ENCODE measurements around the gene C1orf87. TPM values are rescaled to one million over a fixed set of nuclear protein-coding genes. Genes with fewer than 3 reads are reported as not detected.
A peak's percentile ranks its signal among the peaks of the same experiment; 100 is the strongest.

C1orf87 gene
- not detected in 2 replicates for total RNA-seq (2014; rRNA removed; shearing (Covaris generic))

GRCh38 chr1:60073605-60074278 lies at the start of gene C1orf87:
C1orf87 (minus strand) TSS chr1:60073770; CDS start chr1:60072643, 1,127 bp downstream.
- no peak for DNase-seq (ENCODE audit: low read depth)

- DNase-seq (ENCODE audit: low read depth), result no peak
Observed at GRCh38 chr1:60118085-60118484, 44.5 kb upstream of the C1orf87 start.

GRCh38 chr1:60114745-60115318 lies 41.3 kb upstream of the C1orf87 start:
- DNase-seq (ENCODE audit: low read depth), result no peak

- no peak for DNase-seq (ENCODE audit: low read depth)
Observed at GRCh38 chr1:60113596-60113995, 40.0 kb upstream of the C1orf87 start.

- no peak for DNase-seq (ENCODE audit: low read depth)
Observed at GRCh38 chr1:60113028-60113427, 39.5 kb upstream of the C1orf87 start.

GRCh38 chr1:60111716-60112115 lies 38.1 kb upstream of the C1orf87 start:
- DNase-seq (ENCODE audit: low read depth), result no peak

- no peak for DNase-seq (ENCODE audit: low read depth)
Observed at GRCh38 chr1:60111118-60111517, 37.5 kb upstream of the C1orf87 start.

- DNase-seq (ENCODE audit: low read depth), result peak; percentile 9
Observed at GRCh38 chr1:60108196-60108595, 34.6 kb upstream of the C1orf87 start.

GRCh38 chr1:60103186-60103585 lies 29.6 kb upstream of the C1orf87 start:
- no peak for DNase-seq (ENCODE audit: low read depth)

- no peak for DNase-seq (ENCODE audit: low read depth)
Observed at GRCh38 chr1:60102267-60103061, 28.9 kb upstream of the C1orf87 start.

- DNase-seq (ENCODE audit: low read depth), result no peak
Observed at GRCh38 chr1:60101516-60101915, 27.9 kb upstream of the C1orf87 start.

GRCh38 chr1:60091195-60091715 lies 17.7 kb upstream of the C1orf87 start:
- no peak for DNase-seq (ENCODE audit: low read depth)

GRCh38 chr1:60090655-60091054 lies 17.1 kb upstream of the C1orf87 start:
- no peak for DNase-seq (ENCODE audit: low read depth)

GRCh38 chr1:60088620-60089155 lies 15.1 kb upstream of the C1orf87 start:
- no peak for DNase-seq (ENCODE audit: low read depth)

- DNase-seq (ENCODE audit: low read depth), result no peak
Observed at GRCh38 chr1:60087681-60088080, 14.1 kb upstream of the C1orf87 start.

GRCh38 chr1:60078182-60078581 lies 4.6 kb upstream of the C1orf87 start:
- DNase-seq (ENCODE audit: low read depth), result no peak

- no peak for DNase-seq (ENCODE audit: low read depth)
Observed at GRCh38 chr1:60071296-60071695, 2.3 kb downstream of the C1orf87 start.

GRCh38 chr1:60069691-60070090 lies 3.9 kb downstream of the C1orf87 start:
- no peak for DNase-seq (ENCODE audit: low read depth)

- DNase-seq (ENCODE audit: low read depth), result peak; percentile 32
Observed at GRCh38 chr1:60068393-60069045, 5.1 kb downstream of the C1orf87 start.

GRCh38 chr1:60066001-60066400 lies 7.6 kb downstream of the C1orf87 start:
- DNase-seq (ENCODE audit: low read depth), result no peak

- no peak for DNase-seq (ENCODE audit: low read depth)
Observed at GRCh38 chr1:60065199-60065598, 8.4 kb downstream of the C1orf87 start.

GRCh38 chr1:60063561-60063960 lies 10.0 kb downstream of the C1orf87 start:
- DNase-seq (ENCODE audit: low read depth), result no peak

Data from Daoy (cell line).